ENCODE data around the gene GNB1L.

Gene GNB1L

DNA sequence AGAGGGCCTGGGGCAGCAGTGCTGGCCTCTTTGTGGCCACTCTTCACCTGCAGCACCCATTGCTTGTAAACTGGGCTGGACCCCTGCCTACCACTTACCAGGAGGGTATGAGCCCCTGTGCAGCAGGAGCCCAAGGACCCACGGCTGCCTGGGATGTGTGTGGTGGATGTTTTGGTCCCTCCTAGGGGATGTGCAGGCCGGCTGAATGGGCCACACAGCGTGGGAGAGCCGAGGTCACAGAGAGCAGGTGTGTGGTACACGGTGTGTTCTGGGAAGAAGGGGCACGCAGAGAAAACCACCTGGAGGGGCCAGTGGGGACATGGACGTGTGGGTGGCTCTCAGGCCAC lies 19.3 kb upstream of the GNB1L start:
- H3K9ac ChIP-seq (ENCODE audit: low read length), result no peak overlapping the region
- no peak for DNase-seq
- no peak overlapping the region for H3K27ac ChIP-seq (ENCODE audit: low read length)
- no peak overlapping the region for H3K4me3 ChIP-seq (ENCODE audit: low read length)
- no peak overlapping the region for H3K4me2 ChIP-seq (ENCODE audit: low read depth, low read length)
- TF ChIP-seq, protein P1, sequence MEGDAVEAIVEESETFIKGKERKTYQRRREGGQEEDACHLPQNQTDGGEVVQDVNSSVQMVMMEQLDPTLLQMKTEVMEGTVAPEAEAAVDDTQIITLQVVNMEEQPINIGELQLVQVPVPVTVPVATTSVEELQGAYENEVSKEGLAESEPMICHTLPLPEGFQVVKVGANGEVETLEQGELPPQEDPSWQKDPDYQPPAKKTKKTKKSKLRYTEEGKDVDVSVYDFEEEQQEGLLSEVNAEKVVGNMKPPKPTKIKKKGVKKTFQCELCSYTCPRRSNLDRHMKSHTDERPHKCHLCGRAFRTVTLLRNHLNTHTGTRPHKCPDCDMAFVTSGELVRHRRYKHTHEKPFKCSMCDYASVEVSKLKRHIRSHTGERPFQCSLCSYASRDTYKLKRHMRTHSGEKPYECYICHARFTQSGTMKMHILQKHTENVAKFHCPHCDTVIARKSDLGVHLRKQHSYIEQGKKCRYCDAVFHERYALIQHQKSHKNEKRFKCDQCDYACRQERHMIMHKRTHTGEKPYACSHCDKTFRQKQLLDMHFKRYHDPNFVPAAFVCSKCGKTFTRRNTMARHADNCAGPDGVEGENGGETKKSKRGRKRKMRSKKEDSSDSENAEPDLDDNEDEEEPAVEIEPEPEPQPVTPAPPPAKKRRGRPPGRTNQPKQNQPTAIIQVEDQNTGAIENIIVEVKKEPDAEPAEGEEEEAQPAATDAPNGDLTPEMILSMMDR (IDR thresholded peaks at IDR 0.05; ENCODE audit: low read length), result no peak
- no peaks in the 10 kb centered on the region for H3K27me3 ChIP-seq (replicated peaks; ENCODE audit: insufficient read depth, low read length)
- H3F3A ChIP-seq (ENCODE audit: insufficient read depth, low read length), result no peaks in the 10 kb centered on the region
- H3K36me3 ChIP-seq (replicated peaks; ENCODE audit: insufficient read depth, low read length), result no peaks in the 10 kb centered on the region
- no peaks in the 10 kb centered on the region for H3K9me2 ChIP-seq (replicated peaks; ENCODE audit: insufficient read depth, low read length)
- H3K79me2 ChIP-seq (ENCODE audit: low read length), result no peaks in the 10 kb centered on the region
- no peak overlapping the region for H2AFZ ChIP-seq (ENCODE audit: low read length)
- no peaks in the 10 kb centered on the region for H3K4me1 ChIP-seq (ENCODE audit: low read length)
- H3K9me3 ChIP-seq (replicated peaks; ENCODE audit: insufficient read depth, low read length), result no peaks in the 10 kb centered on the region
- H4K20me1 ChIP-seq (ENCODE audit: insufficient read depth, low read length), result no peaks in the 10 kb centered on the region

DNA sequence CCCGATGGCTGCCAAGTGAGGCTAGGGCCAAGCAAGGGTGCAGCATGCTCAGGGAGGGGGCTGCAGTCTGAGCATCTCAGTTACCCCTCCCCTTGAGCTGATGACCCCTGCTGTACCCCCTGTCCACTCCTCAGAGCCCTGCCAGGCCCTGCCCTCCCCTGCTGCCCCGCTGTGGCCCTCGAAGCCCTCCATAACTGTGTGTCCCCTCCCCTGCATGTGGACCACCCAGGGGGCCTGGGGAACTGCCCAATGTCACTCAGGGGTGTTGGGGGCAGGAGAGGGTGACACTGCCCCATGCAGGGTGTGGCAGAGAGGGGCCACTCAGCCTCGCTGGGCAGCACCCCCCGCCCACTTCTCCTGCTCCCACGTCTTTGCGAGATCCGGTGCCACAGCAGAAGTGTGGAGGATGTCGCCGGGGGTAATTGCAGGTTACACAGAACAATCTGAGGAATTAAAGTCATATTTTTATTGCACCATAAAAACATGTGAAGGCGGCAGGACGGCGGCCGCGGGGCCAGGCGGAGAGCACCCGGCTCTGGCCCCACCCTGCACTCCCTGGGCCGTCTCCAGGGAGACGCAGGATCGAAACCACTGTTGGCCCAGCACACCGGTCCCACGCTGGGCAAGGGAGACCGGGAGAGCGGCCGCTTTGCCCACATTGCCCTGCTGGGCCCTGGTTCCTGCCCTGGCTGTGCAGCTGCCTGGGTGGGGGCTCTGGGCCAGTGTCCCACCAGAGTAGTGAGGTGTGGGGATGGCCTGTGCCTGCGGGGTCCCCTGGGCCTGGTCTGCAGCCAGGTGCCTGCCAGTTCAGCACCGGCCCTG lies 18.7 kb upstream of the GNB1L start:
- H3K27me3 ChIP-seq (replicated peaks; ENCODE audit: insufficient read depth, low read length), result no peaks in the 10 kb centered on the region
- H3K36me3 ChIP-seq (replicated peaks; ENCODE audit: insufficient read depth, low read length), result no peaks in the 10 kb centered on the region
- H3K27ac ChIP-seq (ENCODE audit: low read length), result no peak overlapping the region
- DNase-seq, result no peak
- no peak for TF ChIP-seq EZH2phosphoT487 (IDR thresholded peaks at IDR 0.05; ENCODE audit: low read length)
- TF ChIP-seq, protein P1 (IDR thresholded peaks at IDR 0.05; ENCODE audit: low read length), result no peak
- TF ChIP-seq EZH2 (optimal IDR thresholded peaks at IDR 0.05; ENCODE audit: low read depth, low read length), result no peak
- H3F3A ChIP-seq (ENCODE audit: insufficient read depth, low read length), result no peaks in the 10 kb centered on the region
- H3K9me2 ChIP-seq (replicated peaks; ENCODE audit: insufficient read depth, low read length), result no peaks in the 10 kb centered on the region
- no peaks in the 10 kb centered on the region for H3K79me2 ChIP-seq (ENCODE audit: low read length)
- no peaks in the 10 kb centered on the region for H3K4me1 ChIP-seq (ENCODE audit: low read length)
- no peak overlapping the region for H3K9ac ChIP-seq (ENCODE audit: low read length)
- no peak overlapping the region for H3K4me3 ChIP-seq (ENCODE audit: low read length)
- H3K9me3 ChIP-seq (replicated peaks; ENCODE audit: insufficient read depth, low read length), result no peaks in the 10 kb centered on the region
- no peaks in the 10 kb centered on the region for H4K20me1 ChIP-seq (ENCODE audit: insufficient read depth, low read length)
- no peak overlapping the region for H3K4me2 ChIP-seq (ENCODE audit: low read depth, low read length)
- H2AFZ ChIP-seq (ENCODE audit: low read length), result no peak overlapping the region

DNA sequence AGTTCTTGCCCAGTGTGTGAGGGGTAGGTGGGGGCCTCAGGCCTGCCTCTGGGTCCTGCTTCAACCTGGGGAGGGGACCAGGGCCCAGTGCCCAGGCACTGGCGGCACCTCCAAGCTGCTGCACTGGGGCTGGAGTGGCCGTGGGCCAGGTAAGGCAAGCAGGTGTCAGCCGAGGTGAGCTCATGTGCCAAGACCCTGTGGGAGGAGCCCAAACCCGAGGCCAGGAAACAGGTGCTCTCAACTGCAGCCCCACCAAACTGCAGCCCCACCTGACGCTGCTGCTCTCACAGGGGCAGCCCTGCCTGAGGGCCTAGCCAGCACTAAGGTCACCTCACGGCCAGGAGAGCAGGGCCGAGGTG lies 18.1 kb upstream of the GNB1L start:
- H3K79me2 ChIP-seq (ENCODE audit: low read length), result no peaks in the 10 kb centered on the region
- H3F3A ChIP-seq (ENCODE audit: insufficient read depth, low read length), result no peaks in the 10 kb centered on the region
- H3K9me2 ChIP-seq (replicated peaks; ENCODE audit: insufficient read depth, low read length), result no peaks in the 10 kb centered on the region
- no peaks in the 10 kb centered on the region for H3K36me3 ChIP-seq (replicated peaks; ENCODE audit: insufficient read depth, low read length)
- DNase-seq, result no peak
- no peak overlapping the region for H3K4me2 ChIP-seq (ENCODE audit: low read depth, low read length)
- H3K27ac ChIP-seq (ENCODE audit: low read length), result no peak overlapping the region
- no peaks in the 10 kb centered on the region for H3K9me3 ChIP-seq (replicated peaks; ENCODE audit: insufficient read depth, low read length)
- no peaks in the 10 kb centered on the region for H3K27me3 ChIP-seq (replicated peaks; ENCODE audit: insufficient read depth, low read length)
- no peak overlapping the region for H3K4me3 ChIP-seq (ENCODE audit: low read length)
- TF ChIP-seq EZH2 (optimal IDR thresholded peaks at IDR 0.05; ENCODE audit: low read depth, low read length) (no peak), EZH2phosphoT487 (IDR thresholded peaks at IDR 0.05; ENCODE audit: low read length) (no peak)
- TF ChIP-seq, protein P1 (IDR thresholded peaks at IDR 0.05; ENCODE audit: low read length), result no peak
- H3K9ac ChIP-seq (ENCODE audit: low read length), result no peak overlapping the region
- H4K20me1 ChIP-seq (ENCODE audit: insufficient read depth, low read length), result no peaks in the 10 kb centered on the region
- H3K4me1 ChIP-seq (ENCODE audit: low read length), result no peaks in the 10 kb centered on the region
- no peak overlapping the region for H2AFZ ChIP-seq (ENCODE audit: low read length)
